ENCODE results near the gene CDADC1.

GRCh38 chr13:49295244-49295643, 47.5 kb downstream of the CDADC1 start:
- no peak for TF ChIP-seq CTCF (IDR thresholded peaks at IDR 0.05; ENCODE audit: extremely low read depth in 1 of 2, insufficient read depth in 1 of 2, low read depth in 1 of 2, low read length in 2 of 2)
- no peak for TF ChIP-seq MYC (IDR thresholded peaks at IDR 0.05; ENCODE audit: low read depth, low read length)
- TF ChIP-seq POLR2A (IDR thresholded peaks at IDR 0.05; ENCODE audit: low read depth, low read length) = no peak
- TF ChIP-seq EZH2 (IDR thresholded peaks at IDR 0.05; ENCODE audit: borderline replicate concordance, low read depth, low read length, severe bottlenecking) = no peak
- no peak for TF ChIP-seq POLR2AphosphoS5 (IDR thresholded peaks at IDR 0.05; ENCODE audit: insufficient read depth, low read depth, low read length)
- no peak for TF ChIP-seq MAX (IDR thresholded peaks at IDR 0.05; ENCODE audit: insufficient read depth, insufficient read length)
- TF ChIP-seq FOS (IDR thresholded peaks at IDR 0.05; ENCODE audit: borderline replicate concordance, insufficient read depth, low read length) = no peak
- TF ChIP-seq JUN (IDR thresholded peaks at IDR 0.05; ENCODE audit: borderline replicate concordance, insufficient read depth, insufficient read length, low read depth) = no peak
- TF ChIP-seq GATA2 (IDR thresholded peaks at IDR 0.05; ENCODE audit: insufficient read depth, insufficient read length, low read depth, low read length) = no peak
